Memory B cell (primary cell): ENCODE data around the gene HMCN2.

ENCODE experiments used
- ATAC-seq: fragments of 150-1000 bp; cut with Tn5 transposase; 2 replicates; pipeline ENCODE4 v1.10.0; 2021; ENCODE audit warnings: low read depth, mild to moderate bottlenecking, moderate library complexity
- DNase-seq, 2 donors: peaks; one replicate each; pipeline ENCODE4 v3.0.0; 2022; ENCODE audit warnings: low spot score in 2 of 2
- H3K27ac Mint-ChIP-seq: one replicate; pipeline ENCODE4 v1.8.0; 2022; ENCODE audit warnings: mild to moderate bottlenecking, moderate library complexity, mixed read lengths
- H3K27me3 Mint-ChIP-seq: one replicate; pipeline ENCODE4 v1.8.0; 2022; ENCODE audit warnings: mixed read lengths
- H3K36me3 Mint-ChIP-seq: one replicate; pipeline ENCODE4 v1.8.0; 2022; ENCODE audit warnings: mild to moderate bottlenecking, mixed read lengths
- H3K4me1 Mint-ChIP-seq: one replicate; pipeline ENCODE4 v1.8.0; 2022; ENCODE audit warnings: mixed read lengths
- H3K4me3 Mint-ChIP-seq: one replicate; pipeline ENCODE4 v1.8.0; 2022; ENCODE audit warnings: mild to moderate bottlenecking, moderate library complexity, mixed read lengths
- H3K9me3 Mint-ChIP-seq: one replicate; pipeline ENCODE4 v1.8.0; 2022; ENCODE audit warnings: mixed read lengths

The HMCN2 gene

DNA sequence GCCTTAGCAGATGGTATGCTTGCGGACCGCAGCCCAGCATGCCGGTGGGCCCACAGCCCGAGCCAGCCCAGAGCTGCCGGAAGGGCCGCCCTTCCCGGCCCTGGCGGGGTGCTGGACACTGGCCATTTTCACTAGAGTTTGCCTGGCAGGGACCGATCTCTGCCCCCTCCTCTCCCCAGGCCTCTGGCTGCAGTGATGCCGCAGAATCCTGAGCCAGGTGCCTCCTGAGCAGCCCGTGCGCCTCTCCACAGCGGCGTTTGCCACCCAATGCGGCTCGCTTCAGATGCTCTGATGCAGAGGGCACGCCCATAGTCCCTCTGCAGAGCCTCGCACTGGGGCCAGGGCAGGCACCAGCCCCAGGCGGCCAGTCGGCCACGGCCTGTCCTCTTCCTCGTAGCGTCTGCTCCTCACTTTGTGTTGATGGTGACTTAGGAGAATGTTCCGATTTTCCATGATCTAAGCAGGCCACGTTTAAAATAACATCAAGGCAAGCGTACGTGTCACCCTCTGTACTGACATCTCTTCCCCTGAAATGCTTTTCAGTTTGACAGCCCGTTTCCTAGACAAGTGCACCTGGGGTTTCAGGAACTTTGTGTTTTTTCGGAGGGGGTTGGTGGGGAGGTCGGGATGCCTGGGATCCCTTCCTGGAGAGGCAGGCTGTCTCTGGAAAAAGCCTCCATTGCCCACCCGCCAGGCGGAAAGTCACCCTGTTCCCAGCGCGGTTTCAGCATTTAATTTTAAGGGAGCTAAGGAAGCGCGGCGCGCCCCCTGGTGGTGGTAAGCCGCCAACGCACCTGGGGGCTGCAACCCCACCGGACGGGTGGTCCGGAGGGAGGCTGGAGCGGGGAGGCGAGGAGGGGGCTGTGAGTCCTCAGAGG, 29.8 kb upstream of the HMCN2 start:
- peak; percentile 65 to 79 for DNase-seq
- H3K4me1 Mint-ChIP-seq = peaks cover 12% of the 10 kb centered on the region
- H3K4me3 Mint-ChIP-seq = no peak overlapping the region
- no peaks in the 10 kb centered on the region for H3K36me3 Mint-ChIP-seq
- no peak for ATAC-seq
- no peaks in the 10 kb centered on the region for H3K9me3 Mint-ChIP-seq
- peaks cover 1% of the 10 kb centered on the region for H3K27me3 Mint-ChIP-seq
- H3K27ac Mint-ChIP-seq = no peak overlapping the region

DNA sequence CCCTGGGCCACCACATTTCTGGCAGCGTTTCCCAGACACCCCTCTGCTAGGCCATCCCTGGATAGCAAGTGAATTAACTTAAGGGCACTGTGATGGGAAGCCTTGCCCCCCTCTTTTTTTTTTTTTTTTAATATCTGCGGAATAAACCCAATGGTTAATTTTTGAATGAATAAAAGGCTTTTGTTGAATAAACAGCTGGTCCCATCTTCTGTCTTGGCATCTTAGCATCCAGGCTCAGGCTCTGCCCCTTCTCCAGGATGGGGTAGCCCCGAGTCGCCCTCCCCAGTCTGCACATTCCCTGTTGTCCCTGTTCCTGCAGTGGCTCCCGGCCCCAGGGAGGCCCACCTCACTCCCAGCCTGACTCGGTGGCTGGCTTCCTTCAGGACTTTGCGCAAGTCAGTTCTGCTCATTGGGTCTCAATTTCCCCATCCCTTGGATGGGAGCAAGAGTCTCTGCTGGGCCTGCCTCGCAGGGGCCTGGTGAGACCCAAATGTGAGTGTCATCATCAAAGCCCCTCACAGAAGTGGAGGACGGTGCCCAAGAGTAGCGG, 29.0 kb upstream of the HMCN2 start:
- no peaks in the 10 kb centered on the region for H3K9me3 Mint-ChIP-seq

DNA sequence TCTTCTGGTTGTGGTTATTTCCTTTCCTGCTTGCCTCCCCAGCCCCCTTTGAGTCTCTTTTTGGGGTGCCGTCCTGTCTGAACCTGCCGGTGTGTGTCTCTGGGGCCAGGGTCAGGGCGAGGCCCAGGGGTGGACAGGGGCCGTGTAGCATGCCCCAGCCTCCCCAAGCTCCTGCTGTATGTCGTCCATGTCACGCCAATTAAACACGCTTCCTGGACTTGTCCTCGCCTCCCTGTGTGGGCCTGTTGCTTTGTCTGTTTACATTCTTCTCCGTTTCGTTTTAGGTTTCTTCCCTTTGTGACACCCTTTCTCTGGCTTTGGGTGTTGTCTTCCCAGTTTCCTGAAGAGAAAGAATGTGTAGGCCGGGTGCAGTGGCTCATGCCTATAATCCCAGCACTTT, 28.5 kb upstream of the HMCN2 start:
- DNase-seq = no peak
- H3K4me3 Mint-ChIP-seq = no peak overlapping the region
- H3K27ac Mint-ChIP-seq = no peak overlapping the region
- no peaks in the 10 kb centered on the region for H3K9me3 Mint-ChIP-seq
- H3K4me1 Mint-ChIP-seq = peaks cover 14% of the 10 kb centered on the region
- no peak for ATAC-seq
- H3K36me3 Mint-ChIP-seq = no peaks in the 10 kb centered on the region
- peaks cover 1% of the 10 kb centered on the region for H3K27me3 Mint-ChIP-seq

More for the DNA sequence above, 29.0 kb upstream of the HMCN2 start:
- DNase-seq (no peak), ATAC-seq (no peak)
- H3K27ac Mint-ChIP-seq = no peak overlapping the region
- peaks cover 14% of the 10 kb centered on the region for H3K4me1 Mint-ChIP-seq
- no peak overlapping the region for H3K4me3 Mint-ChIP-seq
- H3K36me3 Mint-ChIP-seq = no peaks in the 10 kb centered on the region
- peaks cover 1% of the 10 kb centered on the region for H3K27me3 Mint-ChIP-seq

DNA sequence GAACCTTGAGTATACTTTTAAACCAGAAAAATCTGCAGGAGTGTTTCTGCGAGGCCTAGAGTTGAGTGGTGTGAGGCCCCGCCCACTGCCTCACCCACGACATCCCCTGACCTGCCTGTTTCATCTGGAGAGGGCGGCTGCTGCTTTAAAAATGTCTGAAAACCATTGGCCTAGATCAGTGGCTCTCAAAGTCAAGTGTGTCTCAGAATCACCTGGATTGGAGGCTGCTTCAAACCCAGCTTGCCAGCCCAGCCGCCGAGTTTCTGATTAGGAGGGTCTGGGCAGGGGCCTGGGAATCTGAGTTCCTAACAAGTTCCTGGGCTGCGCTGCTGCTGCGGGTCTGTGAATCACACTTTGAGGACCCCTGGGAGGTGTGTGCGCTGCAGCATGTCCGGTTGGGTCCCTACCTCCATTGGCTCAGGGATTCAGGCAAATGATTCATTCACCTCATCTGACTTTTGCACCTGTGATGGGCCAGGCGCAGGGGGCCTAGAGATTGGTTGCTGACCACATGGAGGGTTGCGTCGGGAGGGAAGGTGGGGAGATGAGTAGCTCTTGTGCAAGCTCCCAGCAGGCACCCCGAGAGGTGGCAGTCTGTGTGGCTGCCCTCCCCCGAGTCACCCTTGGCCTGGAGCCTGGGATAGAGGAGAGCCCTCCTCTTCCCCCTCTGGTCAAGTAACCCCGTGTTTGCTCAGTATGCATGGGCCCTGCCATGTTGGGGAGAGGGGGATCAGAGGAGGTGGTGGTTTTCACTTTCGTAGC, 27.6 kb upstream of the HMCN2 start:
- DNase-seq (no peak), ATAC-seq (no peak)

DNA sequence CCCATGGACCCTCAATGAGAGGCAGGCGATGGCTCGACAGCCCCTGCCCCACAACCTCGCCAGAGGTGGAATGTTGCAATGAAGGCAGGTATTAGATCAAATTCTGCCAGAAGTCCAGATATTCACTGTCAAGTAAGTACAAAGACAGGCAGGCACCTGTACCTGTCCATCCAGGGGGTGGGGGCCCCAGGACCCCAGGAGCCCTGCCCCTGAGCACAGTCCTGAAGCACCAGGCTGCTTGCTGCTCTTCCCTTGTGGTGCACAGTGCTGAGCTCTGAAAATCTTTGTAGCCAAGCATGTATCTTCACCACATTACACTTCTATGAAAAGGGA, 26.2 kb upstream of the HMCN2 start:
- H3K36me3 Mint-ChIP-seq = no peaks in the 10 kb centered on the region
- H3K4me1 Mint-ChIP-seq = peaks cover 19% of the 10 kb centered on the region
- H3K9me3 Mint-ChIP-seq = no peaks in the 10 kb centered on the region
- ATAC-seq (no peak), DNase-seq (no peak)
- no peak overlapping the region for H3K4me3 Mint-ChIP-seq
- no peak overlapping the region for H3K27ac Mint-ChIP-seq
- no peaks in the 10 kb centered on the region for H3K27me3 Mint-ChIP-seq

More for the DNA sequence above, 27.6 kb upstream of the HMCN2 start:
- Mint-ChIP-seq H3K27ac (no peak overlapping the region), H3K36me3 (no peaks in the 10 kb centered on the region), H3K4me1 (peaks cover 17% of the 10 kb centered on the region), H3K9me3 (no peaks in the 10 kb centered on the region), H3K27me3 (no peaks in the 10 kb centered on the region), H3K4me3 (no peak overlapping the region)

DNA sequence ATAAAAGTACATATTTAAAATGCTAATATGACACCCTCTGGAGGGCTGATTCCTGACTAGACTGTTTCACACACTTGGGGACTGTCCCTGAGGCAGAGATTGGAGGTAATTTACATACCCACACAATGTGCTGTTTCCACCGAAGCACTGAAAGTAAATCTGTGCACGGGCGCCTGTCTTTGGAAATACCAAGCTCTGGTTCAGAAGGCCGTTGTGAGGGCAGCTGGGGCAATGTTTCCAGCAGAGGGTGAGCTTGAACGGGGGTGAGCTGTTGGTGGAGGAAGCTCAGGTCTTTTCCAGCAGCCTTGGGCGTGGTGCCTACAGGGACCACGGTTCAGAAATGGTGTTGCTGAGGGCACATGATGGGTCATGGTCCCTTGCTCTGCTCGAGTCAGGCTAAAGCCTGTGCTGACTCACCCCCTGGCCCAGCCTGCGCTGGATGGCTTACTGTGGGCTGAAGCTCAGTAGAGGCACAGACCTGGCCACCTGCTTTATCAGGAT, 25.8 kb upstream of the HMCN2 start:
- Mint-ChIP-seq H3K4me1 (peaks cover 19% of the 10 kb centered on the region), H3K36me3 (no peaks in the 10 kb centered on the region), H3K27ac (no peak overlapping the region), H3K9me3 (no peaks in the 10 kb centered on the region), H3K4me3 (peak overlapping the region; percentile 66), H3K27me3 (no peaks in the 10 kb centered on the region)
- ATAC-seq (peak; percentile 79), DNase-seq (peak; percentile 35 to 39)

DNA sequence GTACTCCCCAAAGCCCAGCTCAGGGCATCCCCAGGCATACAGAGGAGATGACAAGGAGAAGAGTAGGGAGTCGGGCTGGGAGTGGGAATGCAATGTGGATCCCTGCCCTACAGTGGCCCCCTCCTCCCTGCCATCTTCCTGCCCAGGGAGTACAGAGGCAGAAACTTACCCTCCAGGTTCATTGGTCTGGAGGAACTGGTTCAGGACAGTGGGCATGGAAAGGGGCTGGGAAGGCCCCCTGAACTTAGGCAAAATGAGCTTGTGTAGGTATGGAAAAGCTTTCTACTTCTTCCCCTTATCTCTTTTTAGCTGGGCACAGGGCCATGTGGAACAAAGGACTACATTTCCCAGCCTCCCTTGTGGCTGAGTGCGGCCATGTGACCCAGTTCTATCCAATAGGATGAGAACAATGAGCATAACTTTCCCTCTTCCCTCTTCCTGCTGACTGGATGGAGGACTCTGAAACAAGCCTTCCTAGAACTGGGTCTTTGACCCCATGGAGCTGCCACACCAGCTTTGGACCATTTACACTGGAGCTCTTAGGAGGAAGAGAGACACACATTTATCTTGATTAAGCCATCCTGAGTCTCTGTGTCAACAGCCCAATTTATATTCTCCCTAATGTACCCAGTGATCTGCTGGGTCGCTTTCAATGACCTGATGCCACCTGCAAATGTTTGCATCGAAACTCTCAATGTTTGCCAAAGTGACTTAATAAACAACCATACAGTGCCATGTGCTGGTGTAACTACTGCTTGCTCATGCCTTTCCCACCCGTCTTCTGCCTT, 25.0 kb upstream of the HMCN2 start:
- DNase-seq (peak in 1 of 2 donors; percentile 33), ATAC-seq (peak; percentile 33)
- no peaks in the 10 kb centered on the region for H3K36me3 Mint-ChIP-seq
- H3K9me3 Mint-ChIP-seq = no peaks in the 10 kb centered on the region
- no peak overlapping the region for H3K27ac Mint-ChIP-seq
- H3K4me3 Mint-ChIP-seq = peak overlapping the region; percentile 29
- H3K4me1 Mint-ChIP-seq = peaks cover 19% of the 10 kb centered on the region
- H3K27me3 Mint-ChIP-seq = no peaks in the 10 kb centered on the region

DNA sequence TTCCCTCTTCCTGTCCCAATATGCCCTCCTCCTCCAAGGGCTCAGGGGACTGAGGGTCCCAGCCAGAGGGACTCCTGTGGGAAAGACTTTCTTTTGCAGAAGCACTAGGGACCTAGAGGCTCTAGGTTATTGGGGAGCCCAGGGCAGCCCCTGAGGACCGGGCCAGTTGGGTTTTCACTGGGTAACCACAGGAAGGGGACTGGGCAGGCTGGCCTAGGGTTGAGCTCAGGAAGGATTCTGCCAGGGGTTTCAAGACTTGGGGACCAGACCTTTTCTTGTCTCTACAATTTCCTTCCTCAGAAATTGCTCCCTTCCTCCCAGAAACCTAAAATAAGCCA, 24.4 kb upstream of the HMCN2 start:
- no peak overlapping the region for H3K4me3 Mint-ChIP-seq
- peaks cover 19% of the 10 kb centered on the region for H3K4me1 Mint-ChIP-seq
- H3K27ac Mint-ChIP-seq = no peak overlapping the region
- no peak for ATAC-seq
- no peaks in the 10 kb centered on the region for H3K36me3 Mint-ChIP-seq
- DNase-seq = no peak
- H3K9me3 Mint-ChIP-seq = no peaks in the 10 kb centered on the region
- H3K27me3 Mint-ChIP-seq = no peaks in the 10 kb centered on the region

DNA sequence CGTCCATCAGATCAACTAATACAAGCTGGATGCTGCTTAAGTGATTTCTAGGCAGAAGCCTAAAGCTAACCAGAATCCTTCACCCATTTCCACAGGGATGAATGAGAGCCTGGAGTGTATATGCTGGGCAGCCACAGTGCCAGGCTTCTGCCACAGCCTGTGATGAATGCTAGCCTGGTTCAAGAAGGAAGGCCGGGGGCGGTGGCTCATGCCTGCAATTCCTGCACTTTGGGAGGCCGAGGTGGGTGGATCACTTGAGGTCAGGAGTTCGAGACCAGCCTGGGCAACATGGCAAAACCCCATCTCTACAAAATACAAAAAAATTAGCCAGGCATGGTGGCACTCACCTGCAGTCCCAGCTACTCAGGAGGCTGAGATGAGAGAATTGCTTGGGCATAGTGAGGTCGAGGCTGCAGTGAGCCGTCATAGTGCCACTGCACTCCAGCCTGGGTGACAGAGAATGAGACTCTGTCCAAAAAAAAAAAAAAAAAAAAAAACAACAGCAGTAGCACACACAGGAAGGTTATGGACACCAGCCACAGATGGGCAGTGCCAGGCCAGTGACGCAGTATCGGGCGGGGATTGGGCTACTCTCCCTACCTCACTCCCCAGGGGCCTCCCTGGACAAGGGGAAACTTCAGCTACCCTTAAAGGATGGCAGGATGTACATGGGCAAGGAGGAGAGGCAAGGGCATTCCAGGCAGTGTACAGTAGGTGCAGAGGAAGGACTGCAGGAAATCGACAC, 23.1 kb upstream of the HMCN2 start:
- no peak overlapping the region for H3K27ac Mint-ChIP-seq
- peak overlapping the region; percentile 74 for H3K4me3 Mint-ChIP-seq
- no peaks in the 10 kb centered on the region for H3K27me3 Mint-ChIP-seq
- DNase-seq (no peak), ATAC-seq (no peak)
- peaks cover 19% of the 10 kb centered on the region for H3K4me1 Mint-ChIP-seq
- H3K36me3 Mint-ChIP-seq = no peaks in the 10 kb centered on the region
- H3K9me3 Mint-ChIP-seq = no peaks in the 10 kb centered on the region

DNA sequence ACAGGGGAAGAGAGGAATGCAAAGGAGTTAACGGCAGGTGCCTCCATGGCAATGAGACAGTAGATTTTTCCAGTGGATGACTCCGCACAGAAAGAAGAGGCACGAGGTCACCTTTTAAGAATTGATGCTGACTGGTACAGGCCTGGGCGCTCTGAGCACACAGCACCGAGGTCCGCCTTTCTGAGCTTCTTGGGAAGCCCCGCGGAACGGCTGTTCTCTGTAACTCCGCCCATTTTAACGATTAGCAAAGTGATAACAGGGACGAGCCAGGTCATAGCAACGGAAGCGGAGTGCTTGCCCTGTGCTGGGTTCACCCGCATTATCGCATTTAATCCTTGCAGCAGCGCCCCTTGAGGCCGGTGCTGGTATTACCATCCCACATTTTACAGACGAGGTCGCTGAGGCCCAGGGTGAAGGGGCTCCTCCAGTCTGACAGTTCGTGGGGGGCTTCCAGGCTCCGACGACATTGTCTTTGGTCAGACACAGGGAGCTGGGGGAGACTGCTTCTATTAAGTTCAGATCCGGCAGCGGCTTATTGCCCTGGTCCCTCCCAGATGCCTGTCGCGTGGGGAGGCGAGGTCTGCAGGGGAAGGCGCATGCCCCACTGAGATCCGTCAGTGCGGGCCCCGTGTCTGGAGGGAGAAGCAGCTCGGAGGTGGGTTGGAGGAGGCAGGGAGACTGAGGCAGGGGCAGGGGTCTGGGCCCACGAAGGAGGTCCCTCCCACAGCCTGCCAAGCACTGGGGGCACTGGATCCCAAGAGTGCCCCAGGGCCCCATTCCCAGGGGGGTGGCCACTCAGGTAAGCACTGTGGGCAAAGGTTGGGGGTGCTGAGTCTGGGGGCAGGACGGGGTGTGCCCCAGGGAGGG, 22.3 kb upstream of the HMCN2 start:
- Mint-ChIP-seq H3K27me3 (no peaks in the 10 kb centered on the region), H3K9me3 (no peaks in the 10 kb centered on the region), H3K4me1 (peaks cover 19% of the 10 kb centered on the region), H3K27ac (no peak overlapping the region), H3K4me3 (peak overlapping the region; percentile 74), H3K36me3 (no peaks in the 10 kb centered on the region)
- ATAC-seq (peak; percentile 52), DNase-seq (peak; percentile 77 to 87)

DNA sequence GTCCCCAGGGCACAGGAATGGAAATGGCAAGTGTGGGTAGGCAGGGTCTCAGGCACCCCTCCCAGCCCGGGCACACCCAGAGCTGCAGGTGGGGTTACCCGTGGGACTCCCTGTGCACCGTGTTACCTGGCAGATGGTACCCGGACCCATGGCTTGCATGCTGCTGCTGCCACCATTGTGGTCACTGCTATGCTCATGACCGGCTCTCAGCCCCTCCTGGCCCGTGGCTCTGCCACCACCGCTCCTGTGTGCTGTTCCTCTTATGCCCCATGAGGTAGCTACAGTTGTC, 21.7 kb upstream of the HMCN2 start:
- ATAC-seq (no peak), DNase-seq (no peak)
- Mint-ChIP-seq H3K4me3 (no peak overlapping the region), H3K27ac (no peak overlapping the region), H3K27me3 (peaks cover 1% of the 10 kb centered on the region), H3K9me3 (no peaks in the 10 kb centered on the region), H3K4me1 (peaks cover 19% of the 10 kb centered on the region), H3K36me3 (no peaks in the 10 kb centered on the region)

DNA sequence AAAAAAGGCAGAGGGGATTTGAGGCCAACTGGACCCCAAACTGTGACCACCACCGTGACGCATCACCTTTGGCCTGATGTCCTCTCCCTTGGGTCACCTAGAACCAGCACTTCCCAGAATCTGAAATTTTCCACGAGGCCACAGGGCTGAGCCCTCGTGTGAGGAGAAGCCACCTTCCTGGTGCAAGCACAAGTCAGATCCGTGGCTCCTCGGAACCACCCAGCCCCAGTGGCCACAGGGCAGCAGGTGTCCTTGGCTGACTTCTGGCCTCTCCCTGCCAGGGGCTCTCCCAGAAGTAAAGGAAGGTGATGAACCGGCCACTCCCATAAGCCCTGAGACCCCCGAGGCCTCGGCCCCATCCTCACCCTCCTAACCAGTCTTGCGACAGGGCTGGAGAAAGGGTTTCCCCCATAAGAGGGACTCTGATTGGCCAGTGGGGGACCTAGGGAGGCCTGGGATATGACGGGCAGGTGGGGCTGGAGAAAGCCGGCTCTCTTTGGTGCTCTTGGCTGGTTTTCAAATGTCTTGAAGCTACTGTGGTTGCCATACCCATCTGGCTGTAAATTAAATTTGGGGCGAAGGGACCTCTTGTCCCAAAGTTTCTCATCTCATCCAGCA, 20.9 kb upstream of the HMCN2 start:
- DNase-seq (no peak), ATAC-seq (no peak)
- Mint-ChIP-seq H3K9me3 (no peaks in the 10 kb centered on the region), H3K4me1 (peaks cover 19% of the 10 kb centered on the region), H3K4me3 (no peak overlapping the region), H3K27me3 (peaks cover 2% of the 10 kb centered on the region), H3K27ac (no peak overlapping the region), H3K36me3 (no peaks in the 10 kb centered on the region)
